Lower leg skin (tissue), 4 donors: ENCODE measurements around the gene HLX. TPM values are rescaled to one million over a fixed set of nuclear protein-coding genes. Genes with fewer than 3 reads are reported as not detected.

Experiments
- DNase-seq, 2 donors: peaks; one replicate each; pipeline ENCODE4 v3.0.0-alpha.2; 2019; ENCODE audit warnings: low spot score in 2 of 2
- H3K4me3 ChIP-seq: fragments of 200-600 bp; sonication (generic); 2 replicates; pipeline ENCODE4 v1.5.1; 2017; ENCODE audit warnings: mild to moderate bottlenecking, low read depth; ENCODE audit not compliant: poor library complexity, severe bottlenecking
- POLR2A ChIP-seq, 2 donors: fragments of 450-650 bp; IDR thresholded peaks; one replicate each; pipeline ENCODE4 v1.6.1; 2016 to 2017; ENCODE audit warnings: antibody characterized with exemption in 2 of 2, mild to moderate bottlenecking in 1 of 2, moderate library complexity in 1 of 2
- WGBS, 2 donors: methylation state at CpG; one replicate each; pipeline ENCODE4 v1.1.5; 2018; 5-methylcytosine and 5-hydroxymethylcytosine counted together
- intact Hi-C: fragments of 100-400 bp; cut with DNase I; formaldehyde crosslinking; loops from one replicate; pipeline ENCODE4 v1.15.0; 2023; ENCODE audit warnings: low total_unique reads
- total RNA-seq, 4 donors: library from RNA; depleted of rRNA; stranded (reverse); fragments of >200 nt; gene quantifications; one replicate each; pipeline ENCODE4 v1.1.0, GENCODE V29; 2016
- TF ChIP-seq, protein P1 (sequence below), 3 donors: fragments of 450-650 bp; IDR thresholded peaks; one replicate each; pipeline ENCODE4 v1.5.1; 2016; ENCODE audit warnings: antibody characterized with exemption in 3 of 3, mild to moderate bottlenecking in 3 of 3, moderate library complexity in 2 of 3

The HLX gene
- total RNA-seq, 4 donors from 2014 or later, result 2.9 to 12.9 (median 3.2) TPM

DNA sequence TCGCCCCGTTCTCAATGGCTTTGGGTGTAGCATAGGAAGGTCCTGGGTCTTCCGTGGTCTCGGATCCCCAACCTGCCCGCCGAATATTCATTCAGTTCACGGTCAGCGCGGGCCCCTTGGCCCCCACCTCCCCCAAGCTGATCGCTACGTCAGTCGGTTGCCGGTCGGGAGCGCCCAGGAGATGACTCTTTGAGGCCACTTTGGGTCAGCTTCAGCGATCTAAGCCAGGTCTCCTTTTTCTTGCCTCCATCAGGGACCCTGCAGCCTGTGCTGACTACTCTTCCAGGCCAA lies 12.8 kb downstream of the HLX start:
- WGBS, 2 donors, result 21 to 27% methylated on average over 16 of the region's 16 CpGs
- intact Hi-C loops, result no loop called here
- no peak for DNase-seq
- TF ChIP-seq, protein P1, sequence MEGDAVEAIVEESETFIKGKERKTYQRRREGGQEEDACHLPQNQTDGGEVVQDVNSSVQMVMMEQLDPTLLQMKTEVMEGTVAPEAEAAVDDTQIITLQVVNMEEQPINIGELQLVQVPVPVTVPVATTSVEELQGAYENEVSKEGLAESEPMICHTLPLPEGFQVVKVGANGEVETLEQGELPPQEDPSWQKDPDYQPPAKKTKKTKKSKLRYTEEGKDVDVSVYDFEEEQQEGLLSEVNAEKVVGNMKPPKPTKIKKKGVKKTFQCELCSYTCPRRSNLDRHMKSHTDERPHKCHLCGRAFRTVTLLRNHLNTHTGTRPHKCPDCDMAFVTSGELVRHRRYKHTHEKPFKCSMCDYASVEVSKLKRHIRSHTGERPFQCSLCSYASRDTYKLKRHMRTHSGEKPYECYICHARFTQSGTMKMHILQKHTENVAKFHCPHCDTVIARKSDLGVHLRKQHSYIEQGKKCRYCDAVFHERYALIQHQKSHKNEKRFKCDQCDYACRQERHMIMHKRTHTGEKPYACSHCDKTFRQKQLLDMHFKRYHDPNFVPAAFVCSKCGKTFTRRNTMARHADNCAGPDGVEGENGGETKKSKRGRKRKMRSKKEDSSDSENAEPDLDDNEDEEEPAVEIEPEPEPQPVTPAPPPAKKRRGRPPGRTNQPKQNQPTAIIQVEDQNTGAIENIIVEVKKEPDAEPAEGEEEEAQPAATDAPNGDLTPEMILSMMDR (IDR thresholded peaks at IDR 0.05), result no peak
- no peak for TF ChIP-seq POLR2A (IDR thresholded peaks at IDR 0.05)
- no peak overlapping the region for H3K4me3 ChIP-seq

DNA sequence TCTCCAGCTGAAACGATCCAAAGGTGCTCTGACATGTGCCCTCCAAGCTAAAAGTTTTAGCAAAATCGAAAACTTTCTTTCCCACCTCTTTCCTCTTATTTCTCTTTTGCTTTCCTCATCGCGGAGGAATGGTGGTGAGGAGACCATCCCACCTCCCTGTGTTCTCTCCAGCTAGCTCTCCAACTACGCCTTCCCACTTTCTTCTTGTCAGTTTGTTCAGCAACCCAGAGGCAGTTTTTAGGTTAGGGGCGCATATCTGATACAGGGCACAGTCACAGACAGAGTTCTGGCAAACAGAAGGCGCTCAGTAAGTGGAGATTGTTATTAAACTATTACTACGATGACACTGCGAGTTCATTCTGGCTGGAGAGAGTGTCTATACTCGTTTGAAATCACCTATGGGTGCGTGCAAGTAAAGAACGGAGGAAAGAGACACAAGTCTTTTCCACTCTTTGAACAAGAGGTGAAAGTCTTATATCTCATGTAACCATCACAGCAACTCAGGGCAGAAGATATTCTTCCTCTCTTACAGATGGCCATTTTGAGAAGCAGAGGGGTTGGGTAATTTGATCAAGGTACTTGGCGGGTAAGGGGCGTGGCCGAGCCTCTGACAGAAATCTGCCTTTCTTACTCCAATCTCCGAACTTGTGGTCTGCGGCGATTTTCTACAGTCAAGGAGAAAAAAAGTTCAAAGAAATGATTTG lies 13.9 kb downstream of the HLX start:
- TF ChIP-seq, protein P1 (IDR thresholded peaks at IDR 0.05), result no peak
- no peak for TF ChIP-seq POLR2A (IDR thresholded peaks at IDR 0.05)
- intact Hi-C loops, result no loop called here
- H3K4me3 ChIP-seq, result no peak overlapping the region
- 30 to 39% methylated on average over 18 of the region's 18 CpGs for WGBS, 2 donors
- no peak for DNase-seq

DNA sequence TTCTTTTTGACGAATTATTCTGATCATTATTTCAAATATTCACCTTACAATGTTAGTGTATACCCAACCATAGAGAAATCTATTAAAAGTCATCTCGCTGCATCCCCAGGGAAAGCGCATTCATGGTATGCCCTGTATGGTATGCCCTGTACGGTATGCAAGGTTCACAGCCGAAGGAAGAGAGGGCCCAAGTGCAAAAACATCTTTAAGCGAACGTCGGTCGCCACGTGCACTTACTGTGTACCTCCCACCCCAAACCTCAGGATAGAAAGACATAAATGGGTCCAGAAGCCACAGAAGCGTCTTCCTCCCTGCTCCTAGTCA lies 14.4 kb downstream of the HLX start:
- no peak for TF ChIP-seq POLR2A (IDR thresholded peaks at IDR 0.05)
- TF ChIP-seq, protein P1 (IDR thresholded peaks at IDR 0.05), result no peak
- intact Hi-C loops, result no loop called here
- 23 to 26% methylated on average over 11 of the region's 11 CpGs for WGBS, 2 donors
- DNase-seq, result no peak
- H3K4me3 ChIP-seq, result no peak overlapping the region

DNA sequence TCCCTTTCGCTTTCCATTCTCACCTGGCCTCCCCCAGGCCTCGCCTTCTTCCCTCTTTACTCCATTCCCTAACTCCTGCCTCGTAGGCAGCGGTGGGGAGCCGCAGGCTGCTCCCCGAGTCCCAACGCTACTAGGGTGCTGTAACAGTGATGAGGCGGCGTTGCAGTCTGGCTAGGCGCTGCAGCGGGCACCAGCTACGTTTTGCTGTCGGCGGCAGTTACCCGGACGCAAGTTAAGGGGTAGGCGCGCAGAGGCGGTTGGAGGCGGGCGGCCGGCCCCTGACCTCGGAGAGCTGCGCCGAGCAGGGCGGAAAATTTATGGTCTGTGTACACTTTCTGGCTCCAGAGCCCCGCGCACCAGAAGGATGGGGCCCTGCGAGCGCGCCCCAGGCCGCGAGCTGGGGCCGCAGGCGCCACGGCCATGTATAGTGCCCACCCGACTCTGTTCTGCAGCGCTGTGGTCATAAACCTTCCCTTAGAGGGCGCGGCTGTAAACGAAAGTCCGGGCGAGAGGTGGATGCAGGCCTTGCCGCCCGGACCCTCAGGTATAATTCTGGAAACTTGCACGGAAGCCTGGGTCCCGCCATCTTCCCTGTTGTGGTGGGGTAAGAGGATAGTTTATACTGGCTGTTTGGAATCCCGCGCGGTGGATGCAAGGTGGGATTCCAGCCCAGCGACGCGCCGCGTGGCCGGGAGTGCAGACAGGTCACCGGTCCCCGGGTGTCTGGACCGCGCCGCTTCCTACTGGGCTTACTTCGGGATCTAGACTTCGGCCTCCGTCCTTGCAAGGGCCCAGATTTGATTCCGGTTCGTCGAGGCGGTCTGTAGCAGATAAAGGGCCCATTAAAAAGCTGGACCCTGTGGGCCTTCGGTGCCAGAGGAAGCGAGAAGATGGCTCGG lies 15.0 kb downstream of the HLX start:
- TF ChIP-seq, protein P1 (IDR thresholded peaks at IDR 0.05), result no peak
- TF ChIP-seq POLR2A (IDR thresholded peaks at IDR 0.05), result no peak
- intact Hi-C loops, result no loop called here
- DNase-seq, result no peak
- WGBS, 2 donors, result 25 to 30% methylated on average over 58 to 70 of the region's 71 CpGs
- no peak overlapping the region for H3K4me3 ChIP-seq

DNA sequence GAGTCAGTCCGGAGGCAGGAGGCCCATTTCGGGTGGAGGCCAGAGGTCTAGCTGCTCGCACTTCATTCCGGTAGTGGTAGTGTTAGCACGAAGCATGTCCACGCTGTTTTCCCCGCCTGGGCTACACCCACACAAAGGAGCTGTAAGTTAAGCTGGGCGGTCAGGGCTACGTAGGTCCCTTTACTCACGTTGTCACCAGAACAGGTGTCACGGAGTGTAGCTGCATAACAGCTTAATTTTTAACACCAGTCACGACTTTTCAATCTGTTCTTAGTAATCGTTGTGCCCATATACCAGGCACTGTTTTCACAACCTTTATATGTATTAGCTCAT lies 15.6 kb downstream of the HLX start:
- WGBS, 2 donors, result 57 to 69% methylated on average over 13 of the region's 13 CpGs
- no peak overlapping the region for H3K4me3 ChIP-seq
- no peak for DNase-seq
- intact Hi-C loops, result no loop called here
- TF ChIP-seq, protein P1 (IDR thresholded peaks at IDR 0.05), result no peak
- no peak for TF ChIP-seq POLR2A (IDR thresholded peaks at IDR 0.05)
